ENCODE measurements around the gene CPT1C. TPM values are rescaled to one million over a fixed set of nuclear protein-coding genes. Genes with fewer than 3 reads are reported as not detected.
A peak's percentile ranks its signal among the peaks of the same experiment; 100 is the strongest.

CPT1C gene
- total RNA-seq, 1 donor from 2014 or later, result 12.3 TPM

DNA sequence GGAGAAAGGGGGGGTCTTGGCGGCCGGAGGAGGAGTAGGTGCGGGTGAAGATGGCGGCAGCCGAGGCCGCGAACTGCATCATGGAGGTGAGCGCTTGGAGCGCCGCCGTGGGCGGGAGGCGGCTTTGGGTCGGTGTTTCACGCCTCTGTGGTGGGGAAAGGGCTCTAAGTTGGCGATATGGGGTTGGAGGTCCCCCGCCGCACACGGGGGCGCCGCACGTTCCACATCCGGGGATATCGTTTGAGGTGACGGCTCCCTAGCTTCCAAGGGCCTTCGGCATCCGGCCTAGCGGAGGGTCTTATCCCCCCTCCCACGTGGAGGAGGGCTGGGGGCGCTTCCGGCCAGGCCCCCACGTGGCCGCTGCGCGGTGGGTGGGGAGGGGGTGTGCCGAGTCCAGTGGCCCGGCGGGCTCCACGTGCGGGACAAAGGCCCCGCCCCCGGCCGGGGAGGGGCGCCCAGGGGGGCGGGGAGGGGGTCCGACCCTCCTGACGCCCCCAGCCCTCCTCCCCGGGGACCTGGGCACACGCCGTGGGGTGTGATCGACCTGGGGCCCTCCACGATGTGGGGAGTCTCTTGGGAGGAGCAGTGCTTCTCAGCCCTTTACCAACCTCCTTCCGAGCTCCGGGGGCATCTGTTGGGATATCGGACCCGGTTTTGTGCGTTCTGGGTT is 13.6 kb upstream of the CPT1C start, which contains the start of gene PRMT1:
Gene PRMT1, plus strand, starts transcription at position 41 of the 670 bp plus-strand sequence. Its CDS starts 10 bp downstream, at position 51.
- Histone ChIP-seq H3K9me3 (no peaks in the 10 kb centered on the region), H3K27me3 (no peaks in the 10 kb centered on the region), H3K4me1 (peaks cover 0 to 23% of the 10 kb centered on the region in 2 donors), H3K27ac (peak within 1 kb of the TSS; percentile 93 to 94), H3K4me3 (peak within 1 kb of the TSS; percentile 95 to 97), H3K36me3 (peaks cover 8 to 15% of the 10 kb centered on the region in 2 donors)
- intact Hi-C loops (cut with DNase I), result loop anchor here (1.0 to 10.0 kb wide), 9 partner anchors 37 to 1043 kb away; partner anchors contain the start of genes ALDH16A1, DBP, DKKL1 and MED25
- TF ChIP-seq, protein P1, sequence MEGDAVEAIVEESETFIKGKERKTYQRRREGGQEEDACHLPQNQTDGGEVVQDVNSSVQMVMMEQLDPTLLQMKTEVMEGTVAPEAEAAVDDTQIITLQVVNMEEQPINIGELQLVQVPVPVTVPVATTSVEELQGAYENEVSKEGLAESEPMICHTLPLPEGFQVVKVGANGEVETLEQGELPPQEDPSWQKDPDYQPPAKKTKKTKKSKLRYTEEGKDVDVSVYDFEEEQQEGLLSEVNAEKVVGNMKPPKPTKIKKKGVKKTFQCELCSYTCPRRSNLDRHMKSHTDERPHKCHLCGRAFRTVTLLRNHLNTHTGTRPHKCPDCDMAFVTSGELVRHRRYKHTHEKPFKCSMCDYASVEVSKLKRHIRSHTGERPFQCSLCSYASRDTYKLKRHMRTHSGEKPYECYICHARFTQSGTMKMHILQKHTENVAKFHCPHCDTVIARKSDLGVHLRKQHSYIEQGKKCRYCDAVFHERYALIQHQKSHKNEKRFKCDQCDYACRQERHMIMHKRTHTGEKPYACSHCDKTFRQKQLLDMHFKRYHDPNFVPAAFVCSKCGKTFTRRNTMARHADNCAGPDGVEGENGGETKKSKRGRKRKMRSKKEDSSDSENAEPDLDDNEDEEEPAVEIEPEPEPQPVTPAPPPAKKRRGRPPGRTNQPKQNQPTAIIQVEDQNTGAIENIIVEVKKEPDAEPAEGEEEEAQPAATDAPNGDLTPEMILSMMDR (IDR thresholded peaks at IDR 0.05), result no peak
- DNase-seq (ENCODE audit: low spot score in 2 of 2), result no peak

DNA sequence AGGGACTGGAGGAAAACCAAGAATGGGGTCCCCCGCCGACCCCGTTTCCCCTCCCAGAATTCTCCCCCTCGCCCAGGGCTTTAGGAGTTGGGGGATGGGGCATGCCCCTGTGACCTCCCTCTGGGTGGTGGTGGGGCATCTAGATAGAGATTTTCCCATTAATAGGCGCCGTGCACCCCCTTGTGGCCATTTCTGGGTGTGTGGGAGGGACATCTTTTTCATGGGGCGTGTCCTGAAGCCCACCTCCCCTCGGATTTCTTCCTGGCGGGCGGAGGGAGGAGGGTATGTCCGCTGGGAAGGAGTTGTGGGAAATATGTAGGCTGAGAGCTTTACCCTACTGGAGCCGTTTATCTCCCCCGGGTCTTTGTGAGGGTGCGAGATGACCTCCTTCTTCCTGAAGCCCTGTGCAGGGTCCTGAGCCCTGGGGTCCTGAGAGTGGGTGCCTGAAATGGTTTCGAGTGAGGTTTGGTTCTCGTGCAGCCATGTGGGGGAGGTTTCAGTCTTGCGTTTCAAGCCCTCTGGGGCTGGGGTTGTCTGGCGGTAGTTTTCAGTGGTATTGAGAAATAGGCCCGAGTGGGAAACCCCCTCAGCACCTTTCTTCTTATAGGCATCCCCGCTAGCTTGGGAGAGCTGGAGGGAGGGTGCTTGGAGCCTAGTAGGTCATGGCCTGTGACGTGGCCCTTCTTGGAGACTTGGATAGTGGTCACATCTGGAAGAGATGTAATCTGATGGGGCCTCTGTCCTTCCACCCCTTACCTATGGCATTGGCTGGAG is 12.8 kb upstream of the CPT1C start:
- H3K4me1 ChIP-seq, result peaks cover 0 to 23% of the 10 kb centered on the region in 2 donors
- intact Hi-C loops (cut with DNase I), result loop anchor here (1.0 to 10.0 kb wide), 9 partner anchors 38 to 1043 kb away; partner anchors contain the start of genes ALDH16A1, DBP, DKKL1 and MED25

DNA sequence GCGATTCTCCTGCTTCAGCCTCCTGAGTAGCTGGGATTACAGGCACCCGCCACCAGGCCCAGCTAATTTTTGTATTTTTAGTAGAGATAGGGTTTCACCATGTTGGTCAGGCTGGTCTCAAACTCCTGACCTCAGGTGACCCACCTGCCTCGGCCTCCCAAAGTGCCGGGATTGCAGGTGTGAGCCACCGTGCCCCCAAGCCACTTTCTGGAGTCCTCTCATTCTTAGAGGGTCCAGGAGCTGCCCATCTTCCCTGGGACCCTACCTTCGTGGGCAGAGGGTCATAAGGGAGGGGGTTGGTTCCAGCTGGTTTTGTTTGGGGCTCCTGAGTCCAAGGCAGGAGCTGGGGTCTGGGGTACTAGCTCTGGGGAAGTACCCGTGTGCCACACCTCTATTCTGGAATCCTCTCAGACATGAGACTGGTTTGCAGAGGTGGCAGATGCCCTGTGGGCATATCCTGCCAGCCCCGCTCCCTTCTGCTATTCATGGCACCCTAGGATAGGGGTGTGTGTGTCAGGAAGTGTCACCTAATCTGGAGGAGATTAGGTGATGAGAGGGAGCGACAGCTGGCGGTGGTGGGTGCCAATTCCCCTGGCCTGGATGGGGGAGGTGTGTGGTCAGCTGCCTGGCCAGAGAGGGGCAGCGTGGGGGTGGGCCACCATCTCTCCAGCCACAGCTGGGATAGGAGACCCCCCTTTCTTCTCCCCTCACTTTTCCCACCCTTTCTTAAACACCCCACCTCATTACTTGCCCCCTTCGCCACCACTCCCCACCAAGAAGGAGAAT is 11.7 kb upstream of the CPT1C start:
- no peak overlapping the region for H3K4me3 ChIP-seq
- DNase-seq (ENCODE audit: low spot score in 2 of 2), result no peak
- H3K9me3 ChIP-seq, result no peaks in the 10 kb centered on the region
- peaks cover 0 to 23% of the 10 kb centered on the region in 2 donors for H3K4me1 ChIP-seq
- intact Hi-C loops (cut with DNase I), result loop anchor here (5.0 to 10.0 kb wide), 5 partner anchors 182 to 1044 kb away; partner anchors contain the start of genes ALDH16A1, DBP, DKKL1 and PIH1D1
- H3K36me3 ChIP-seq, result peaks cover 25 to 33% of the 10 kb centered on the region in 2 donors
- no peaks in the 10 kb centered on the region for H3K27me3 ChIP-seq
- no peak overlapping the region for H3K27ac ChIP-seq
- TF ChIP-seq, protein P1 (IDR thresholded peaks at IDR 0.05), result no peak

More for the DNA sequence above, 12.8 kb upstream of the CPT1C start:
- peak in 1 of 2 donors; percentile 87 for DNase-seq (ENCODE audit: low spot score in 2 of 2)
- Histone ChIP-seq H3K36me3 (peaks cover 15 to 22% of the 10 kb centered on the region in 2 donors), H3K4me3 (peak overlapping the region; percentile 95 to 97), H3K27ac (peak overlapping the region; percentile 93 to 94), H3K27me3 (no peaks in the 10 kb centered on the region), H3K9me3 (no peaks in the 10 kb centered on the region)
- TF ChIP-seq, protein P1 (IDR thresholded peaks at IDR 0.05), result peak; percentile 30 to 57 (median 54)

DNA sequence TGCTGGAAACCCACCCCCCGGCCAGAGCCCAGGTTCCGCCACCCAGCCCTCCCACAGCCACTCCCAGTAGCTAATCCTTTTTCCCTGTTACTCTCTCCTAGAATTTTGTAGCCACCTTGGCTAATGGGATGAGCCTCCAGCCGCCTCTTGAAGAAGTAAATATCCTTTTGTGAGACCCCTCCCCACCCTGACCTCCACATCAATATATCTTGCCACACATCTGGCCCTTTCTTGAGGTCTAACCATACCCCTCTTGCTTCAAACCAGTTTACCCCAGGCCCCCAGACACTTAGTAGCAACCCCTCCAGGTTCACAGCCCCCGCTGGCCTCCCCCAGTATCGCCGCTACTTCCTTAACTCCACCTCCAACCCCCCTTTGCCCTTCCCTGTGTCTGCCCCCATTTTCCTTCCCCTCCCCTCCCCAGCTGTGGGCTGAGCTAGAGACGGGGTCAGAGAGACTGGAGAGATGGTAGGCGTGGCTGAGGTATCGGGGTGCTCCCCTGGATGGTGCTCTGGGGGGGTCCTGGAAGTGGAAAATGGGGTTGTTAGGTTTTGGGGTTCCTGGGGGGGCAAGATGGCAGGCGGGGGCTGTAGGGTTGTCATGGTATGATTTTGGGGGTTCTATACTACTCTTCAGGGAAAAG is 11.0 kb upstream of the CPT1C start:
- H3K9me3 ChIP-seq, result no peaks in the 10 kb centered on the region
- H3K4me3 ChIP-seq, result no peak overlapping the region

More for the DNA sequence above, 11.0 kb upstream of the CPT1C start:
- intact Hi-C loops (cut with DNase I), result loop anchor here (5.0 to 10.0 kb wide), 5 partner anchors 183 to 1045 kb away; partner anchors contain the start of genes ALDH16A1, DBP, DKKL1 and PIH1D1
- Histone ChIP-seq H3K4me1 (peaks cover 0 to 23% of the 10 kb centered on the region in 2 donors), H3K36me3 (peaks cover 32 to 41% of the 10 kb centered on the region in 2 donors), H3K27ac (peak overlapping the region in 1 of 2 donors; percentile 1), H3K27me3 (no peaks in the 10 kb centered on the region)
- TF ChIP-seq, protein P1 (IDR thresholded peaks at IDR 0.05), result no peak
- no peak for DNase-seq (ENCODE audit: low spot score in 2 of 2)
